Stimulated activated CD4-positive, alpha-beta T cell treated with anti-CD3 and anti-CD28 coated beads, Interleukin-1b, Interleukin-23, amount 100 ng/mL, for 4 hours (primary cell): ENCODE results near the gene MAST2.

Source experiments
- DNase-seq, 2 donors: peaks; one replicate each; pipeline ENCODE4 v3.0.0-alpha.2; 2020; ENCODE audit warnings: low read depth in 2 of 2

MAST2 gene

DNA sequence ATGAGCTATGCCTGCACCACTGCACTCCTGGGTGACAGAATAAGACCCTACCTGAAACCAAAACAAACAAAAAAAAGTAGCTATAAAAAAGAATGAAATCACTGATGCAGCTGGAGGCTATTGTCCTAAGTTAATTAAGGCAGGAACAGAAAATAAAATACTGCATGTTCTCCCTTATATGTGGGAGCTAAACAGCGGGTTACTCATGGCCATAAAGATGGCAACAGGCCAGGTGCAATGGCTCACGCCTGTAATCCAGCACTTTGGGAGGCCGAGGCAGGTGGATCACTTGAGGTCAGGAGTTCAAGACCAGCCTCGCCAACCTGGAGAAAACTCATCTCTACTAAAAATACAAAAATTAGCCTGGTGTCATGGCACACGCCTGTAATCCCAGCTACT, 176.4 kb downstream of the MAST2 start:
- no peak for DNase-seq

- DNase-seq = no peak
Measured at GRCh38 chr1:45982359-45982758, 178.9 kb downstream of the MAST2 start.

DNA sequence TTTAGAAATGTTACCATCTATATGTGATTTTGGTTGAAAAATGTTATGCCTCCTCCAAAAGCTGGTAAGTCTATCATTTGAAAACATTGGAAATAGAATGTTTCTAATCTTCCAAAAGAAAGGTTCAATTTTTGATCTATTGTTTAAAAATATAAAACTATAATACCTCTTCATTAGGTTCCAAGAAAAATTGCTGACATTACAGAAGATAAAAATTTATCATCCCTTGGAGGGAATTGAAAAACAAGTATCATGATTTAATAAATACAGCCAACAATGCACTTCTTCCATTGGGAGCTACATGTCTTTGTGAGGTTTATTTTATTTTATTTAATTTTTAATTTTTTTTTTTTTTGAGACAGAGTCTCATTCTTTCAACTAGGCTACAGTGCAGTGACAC, 180.6 kb downstream of the MAST2 start:
- DNase-seq = no peak

DNA sequence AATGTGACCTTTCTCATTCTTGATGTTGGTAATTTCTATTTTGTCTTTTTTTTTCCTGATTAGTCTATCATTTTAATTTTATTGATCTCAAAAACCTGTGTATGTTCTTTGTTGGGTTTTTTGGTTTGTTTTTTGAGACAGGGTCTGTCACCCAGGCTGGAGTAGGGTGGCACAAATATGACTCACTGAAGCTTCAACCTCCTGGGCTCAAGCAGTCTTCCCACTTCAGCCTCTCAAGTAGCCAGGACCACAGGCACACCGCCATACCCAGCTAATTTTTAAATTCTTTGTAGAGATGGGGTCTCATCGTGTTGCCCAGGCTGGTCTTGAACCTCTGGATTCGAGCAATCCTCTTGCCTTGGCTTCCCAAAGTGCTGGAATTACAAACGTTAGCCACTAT, 183.8 kb downstream of the MAST2 start:
- DNase-seq = no peak

DNA sequence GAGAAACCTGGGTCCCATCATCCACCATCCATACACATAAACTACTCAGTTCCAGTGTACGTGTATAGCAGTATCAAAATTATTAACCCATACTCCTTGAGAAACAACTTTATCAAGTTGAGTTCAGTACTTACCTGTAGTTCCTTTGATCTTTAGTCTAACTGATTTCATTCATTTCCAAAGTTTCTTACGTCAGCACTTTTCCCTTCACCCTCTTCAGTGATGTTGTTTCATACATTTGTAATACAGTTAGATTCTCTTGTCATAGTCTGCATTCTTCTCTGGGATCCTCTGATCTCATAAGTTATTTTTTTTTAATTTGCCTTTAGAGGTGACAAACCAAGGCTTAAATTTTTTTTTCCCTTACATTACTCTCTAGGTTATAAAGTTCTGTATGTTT, 185.8 kb downstream of the MAST2 start:
- no peak for DNase-seq

- no peak for DNase-seq
Measured at GRCh38 chr1:45994423-45994822, 191.0 kb downstream of the MAST2 start.

GRCh38 chr1:45995298-45995697, 191.9 kb downstream of the MAST2 start:
- no peak for DNase-seq

DNA sequence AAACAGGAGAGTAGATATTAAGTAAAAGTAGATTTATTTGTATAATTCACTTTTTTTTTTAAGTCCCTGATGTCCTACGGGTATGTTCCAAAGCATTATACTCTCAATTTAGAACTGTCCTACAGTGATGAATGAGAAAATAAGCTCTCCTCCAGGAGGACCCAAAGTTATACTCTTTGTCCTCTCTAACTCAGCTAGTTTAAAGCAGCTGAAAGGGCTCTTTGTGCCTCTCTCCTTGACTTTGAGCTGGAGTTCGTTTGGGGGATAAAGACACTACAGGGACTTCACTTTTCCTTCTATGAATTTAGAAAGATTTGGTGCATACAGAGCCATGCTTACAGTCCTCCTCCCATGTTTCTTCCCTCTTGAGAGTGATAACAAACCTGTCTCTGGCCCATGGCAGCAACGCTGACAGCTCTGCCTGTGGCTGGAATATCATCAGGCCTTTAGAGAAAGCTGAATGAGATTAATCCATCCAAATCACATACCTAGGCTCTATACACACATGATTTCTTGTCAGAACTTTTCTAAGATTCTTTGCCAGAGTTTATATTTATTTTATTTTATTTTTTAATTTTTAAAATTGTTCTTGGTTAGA, 194.7 kb downstream of the MAST2 start:
- no peak for DNase-seq

- DNase-seq = no peak
Measured at GRCh38 chr1:45999507-45999906, 196.1 kb downstream of the MAST2 start.

DNA sequence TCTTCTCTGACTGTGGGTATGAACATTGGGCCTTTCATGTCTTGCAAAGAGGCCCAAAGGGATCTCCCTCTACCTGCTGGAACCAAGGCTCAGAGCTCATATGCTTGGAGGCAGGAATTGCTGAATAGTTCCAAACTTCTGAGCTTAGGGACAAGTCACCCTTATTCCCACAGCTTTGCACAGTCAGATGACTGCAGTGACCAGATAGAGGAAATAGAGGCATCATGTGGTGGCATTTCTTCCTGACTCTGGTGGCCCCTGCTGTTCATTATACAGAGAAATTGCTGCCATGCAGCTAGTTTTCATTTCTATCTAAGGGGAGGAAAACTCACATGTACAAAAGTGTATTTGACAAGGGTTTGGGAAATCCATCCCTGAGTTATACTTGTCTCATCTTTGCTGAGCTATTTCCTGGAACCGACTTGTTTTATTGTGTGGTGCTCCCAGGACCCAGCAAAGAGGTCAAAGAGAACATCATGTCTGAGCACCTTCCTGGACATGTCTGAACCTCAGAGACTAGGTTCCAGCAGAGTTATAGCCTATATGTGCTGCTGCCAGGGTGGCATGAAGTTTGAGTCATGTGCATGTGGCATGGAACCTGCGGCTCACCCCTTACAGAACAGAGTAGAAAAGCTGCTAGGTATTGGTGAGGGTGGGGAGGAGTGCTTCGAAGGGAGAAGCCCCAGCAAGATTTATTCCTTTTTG, 197.8 kb downstream of the MAST2 start:
- DNase-seq = no peak

GRCh38 chr1:46002551-46003150, 199.2 kb downstream of the MAST2 start:
- DNase-seq = no peak

DNA sequence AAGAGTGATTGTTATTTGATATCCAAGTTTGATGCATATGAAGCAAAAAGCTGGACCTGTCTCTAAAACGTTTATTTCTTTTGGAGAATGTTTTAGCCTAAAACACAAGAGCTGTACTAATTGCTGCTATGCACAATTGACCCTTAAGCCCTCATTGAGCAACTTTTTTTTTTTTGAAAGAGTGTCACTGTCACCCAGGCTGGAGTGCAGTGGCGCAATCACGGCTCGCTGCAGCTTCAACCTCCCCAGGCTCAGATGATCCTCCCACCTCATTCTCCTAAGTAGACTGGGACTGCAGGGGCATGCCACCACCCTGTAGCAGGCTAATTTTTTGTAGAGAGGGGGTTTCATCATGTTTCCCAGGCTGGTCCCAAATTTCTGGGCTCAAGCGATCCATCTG, 199.9 kb downstream of the MAST2 start:
- DNase-seq = no peak

- no peak for DNase-seq
Measured at GRCh38 chr1:46004492-46004891, 201.1 kb downstream of the MAST2 start.

DNA sequence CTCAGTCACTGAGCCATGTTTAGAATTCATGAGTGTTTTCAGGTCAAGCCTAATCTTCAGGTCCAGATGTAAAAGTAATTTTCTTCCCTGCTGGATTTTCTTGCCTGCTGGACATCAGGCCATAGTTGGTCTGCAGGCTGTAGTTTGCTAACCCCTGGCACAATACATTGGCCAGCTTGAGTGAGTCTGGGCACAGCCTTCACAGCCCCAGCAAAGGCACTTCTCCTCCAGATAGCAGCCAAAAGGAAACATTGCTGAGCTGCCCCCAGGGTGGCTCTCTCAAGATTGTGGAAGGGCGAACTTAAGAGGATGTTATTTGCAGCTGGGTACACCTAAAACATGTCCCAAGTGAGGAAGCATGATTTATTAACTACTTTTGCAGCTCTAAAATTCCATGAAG, 202.2 kb downstream of the MAST2 start:
- no peak for DNase-seq

DNA sequence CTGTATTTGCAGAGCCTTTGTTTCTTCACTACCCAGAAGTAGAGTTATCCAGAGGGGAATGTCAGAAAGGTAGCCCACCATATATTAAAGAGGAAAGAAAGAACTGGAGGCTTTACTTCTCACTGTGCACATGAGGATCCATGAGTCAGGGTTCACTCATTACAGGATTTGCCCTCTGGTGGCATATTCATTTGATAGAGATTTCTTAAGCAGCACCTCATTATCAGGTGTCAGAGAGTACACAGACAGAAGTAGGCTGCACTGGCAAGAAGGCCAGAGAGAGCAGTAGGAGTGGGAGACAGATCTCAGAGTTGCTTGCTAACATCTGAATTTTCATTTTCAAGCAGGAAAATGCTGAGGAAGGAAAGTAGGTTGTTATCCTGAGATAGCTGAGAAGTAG, 205.2 kb downstream of the MAST2 start:
- no peak for DNase-seq

GRCh38 chr1:46010611-46011010, 207.2 kb downstream of the MAST2 start:
- DNase-seq = no peak

DNA sequence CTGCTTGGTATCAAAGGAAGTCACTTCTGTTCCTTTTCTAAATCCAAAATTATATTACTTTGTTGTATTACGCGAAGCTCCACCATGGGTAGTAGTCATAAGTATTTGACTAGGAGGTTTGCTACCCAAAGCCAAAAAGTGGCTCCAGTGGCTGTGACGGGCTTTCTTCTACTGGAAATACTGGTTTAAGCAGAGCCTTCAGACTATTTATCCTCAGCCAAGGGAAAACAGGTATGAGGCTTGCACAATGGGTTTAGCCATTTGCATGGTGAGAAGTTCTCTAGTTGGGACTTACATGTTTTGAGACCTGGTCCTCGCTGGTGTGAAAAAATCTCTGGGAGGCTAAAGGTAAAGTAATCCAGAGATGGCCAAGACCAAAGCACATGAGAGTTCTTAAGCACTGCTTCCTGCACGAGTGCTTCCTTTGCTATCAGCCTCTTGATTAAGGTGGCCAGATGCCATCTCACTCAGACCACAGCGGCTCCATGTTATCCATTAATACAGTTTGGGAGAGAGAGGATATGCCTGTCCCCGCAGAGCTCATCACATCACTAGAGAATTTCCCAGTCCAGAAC, 207.8 kb downstream of the MAST2 start:
- no peak for DNase-seq

GRCh38 chr1:46012236-46012635, 208.8 kb downstream of the MAST2 start:
- DNase-seq = no peak

- DNase-seq = no peak
Measured at GRCh38 chr1:46013581-46013980, 210.2 kb downstream of the MAST2 start.

DNA sequence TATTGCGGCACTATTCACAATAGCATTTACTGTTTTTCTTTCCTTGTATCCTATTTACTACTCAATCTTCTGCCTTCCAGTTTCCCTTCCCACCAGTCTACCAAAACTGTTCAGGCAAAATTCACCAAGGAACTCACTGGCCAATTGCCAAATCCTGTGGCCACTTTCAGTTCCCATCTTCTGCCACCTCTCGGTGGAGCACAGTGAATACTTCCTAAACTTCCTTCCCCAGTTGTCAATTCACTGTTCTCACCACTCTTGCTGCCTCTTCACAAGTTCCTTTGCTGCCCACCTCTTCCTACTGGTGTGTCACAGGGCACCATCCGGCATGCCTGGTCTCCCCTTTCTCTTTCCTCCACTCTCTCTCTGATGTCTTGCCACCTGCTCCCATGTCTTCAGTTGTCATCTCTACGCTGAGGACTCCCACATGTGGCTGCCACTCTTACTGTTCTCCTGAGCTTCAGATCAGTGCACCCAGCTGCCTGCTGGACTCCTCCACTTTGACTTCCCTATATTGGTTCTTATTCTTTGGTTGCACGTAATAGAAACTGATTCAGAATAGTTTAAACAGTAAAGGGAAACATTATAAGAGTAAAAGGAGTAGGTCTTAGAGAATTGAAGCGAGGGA, 214.6 kb downstream of the MAST2 start:
- DNase-seq = no peak

DNA sequence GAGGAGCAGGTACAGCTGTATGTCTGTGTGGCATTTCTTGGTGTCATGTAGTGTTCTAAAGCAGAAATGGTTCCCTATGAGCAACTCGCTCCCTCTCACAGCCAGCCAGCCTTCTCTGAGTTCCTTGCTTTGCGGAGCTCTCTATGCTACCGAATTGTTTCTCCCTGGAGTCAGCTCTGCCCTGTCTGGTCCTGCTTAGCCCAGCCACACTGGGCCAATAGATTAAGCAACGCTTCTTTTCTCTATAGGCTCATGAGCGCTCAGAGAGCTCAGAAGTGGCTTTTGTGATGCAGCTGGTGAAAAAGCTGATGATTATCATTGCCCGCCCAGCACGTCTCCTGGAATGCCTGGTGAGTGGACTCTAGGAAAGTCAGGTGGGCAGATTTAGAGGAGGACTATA, 215.9 kb downstream of the MAST2 start:
- DNase-seq = no peak

- no peak for DNase-seq
Measured at GRCh38 chr1:46020010-46020409, 216.6 kb downstream of the MAST2 start.
